ENCODE results near the gene WIPF1.

WIPF1 gene

GRCh38 chr2:174611854-174612253 is 14.2 kb upstream of the WIPF1 start:
- DNase-seq (ENCODE audit: low read depth), result no peak
- no peak for TF ChIP-seq CTCF (conservative IDR thresholded peaks at IDR 0.05; ENCODE audit: low read depth, low read length)
- H3K4me3 ChIP-seq (ENCODE audit: low read depth, low read length), result no peak overlapping the region

GRCh38 chr2:174611006-174611405 is 13.4 kb upstream of the WIPF1 start:
- H3K4me3 ChIP-seq (ENCODE audit: low read depth, low read length), result no peak overlapping the region
- no peak for TF ChIP-seq CTCF (conservative IDR thresholded peaks at IDR 0.05; ENCODE audit: low read depth, low read length)
- no peak for DNase-seq (ENCODE audit: low read depth)

- H3K4me3 ChIP-seq (ENCODE audit: low read depth, low read length), result no peak overlapping the region
- TF ChIP-seq CTCF (conservative IDR thresholded peaks at IDR 0.05; ENCODE audit: low read depth, low read length), result no peak
- DNase-seq (ENCODE audit: low read depth), result no peak
Measured at GRCh38 chr2:174610243-174610995, 12.8 kb upstream of the WIPF1 start.

- H3K4me3 ChIP-seq (ENCODE audit: low read depth, low read length), result no peak overlapping the region
- TF ChIP-seq CTCF (conservative IDR thresholded peaks at IDR 0.05; ENCODE audit: low read depth, low read length), result no peak
- no peak for DNase-seq (ENCODE audit: low read depth)
Measured at GRCh38 chr2:174609261-174609660, 11.7 kb upstream of the WIPF1 start.

- H3K4me3 ChIP-seq (ENCODE audit: low read depth, low read length), result no peak overlapping the region
- DNase-seq (ENCODE audit: low read depth), result no peak
- no peak for TF ChIP-seq CTCF (conservative IDR thresholded peaks at IDR 0.05; ENCODE audit: low read depth, low read length)
Measured at GRCh38 chr2:174608866-174609214, 11.2 kb upstream of the WIPF1 start.

GRCh38 chr2:174607989-174608865 is 10.6 kb upstream of the WIPF1 start:
- TF ChIP-seq CTCF (conservative IDR thresholded peaks at IDR 0.05; ENCODE audit: low read depth, low read length), result no peak
- DNase-seq (ENCODE audit: low read depth), result no peak
- no peak overlapping the region for H3K4me3 ChIP-seq (ENCODE audit: low read depth, low read length)

Measured in choroid plexus epithelial cell (primary cell).